Measurements from ENCODE around the gene CHRND.
"Not testable (repeated sequence)": the region's sequence is repeated elsewhere in the genome, so short reads cannot be mapped to it uniquely, and the experiment has no call there.

The CHRND gene

GRCh38 chr2:232569541-232569940 lies 43.6 kb downstream of the CHRND start:
- Histone ChIP-seq H3K9ac (ENCODE audit: low read depth, low read length) (no peak overlapping the region), H3K4me1 (ENCODE audit: insufficient read depth, low read length) (no peaks in the 10 kb centered on the region), H3K36me3 (ENCODE audit: insufficient read depth, low read length) (peaks cover 42% of the 10 kb centered on the region), H3K9me3 (ENCODE audit: control insufficient read depth, insufficient read depth, low read length) (no peaks in the 10 kb centered on the region)

DNA sequence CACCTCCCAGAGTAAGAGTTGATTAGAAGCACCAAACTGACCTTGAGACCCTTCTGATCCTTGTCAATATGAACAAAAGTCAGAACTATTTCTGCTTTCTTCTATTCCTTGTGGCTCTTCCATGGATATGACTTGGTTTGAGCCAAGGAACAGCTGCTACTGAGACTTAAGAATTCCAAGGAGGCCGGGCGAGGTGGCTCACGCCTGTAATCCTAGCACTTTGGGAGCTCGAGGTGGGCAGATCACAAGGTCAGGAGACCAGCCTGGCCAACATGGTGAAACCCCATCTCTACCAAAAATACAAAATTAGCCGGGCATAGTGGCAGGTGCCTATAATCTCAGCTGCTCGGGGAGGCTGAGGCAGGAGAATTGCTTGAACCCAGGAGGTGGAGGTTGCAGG lies 44.5 kb downstream of the CHRND start:
- H3K36me3 ChIP-seq (ENCODE audit: insufficient read depth, low read length): peaks cover 39% of the 10 kb centered on the region
- H3K9me3 ChIP-seq (ENCODE audit: control insufficient read depth, insufficient read depth, low read length); H3K4me1 ChIP-seq (ENCODE audit: insufficient read depth, low read length); H3K9ac ChIP-seq (ENCODE audit: low read depth, low read length): not testable (repeated sequence)

DNA sequence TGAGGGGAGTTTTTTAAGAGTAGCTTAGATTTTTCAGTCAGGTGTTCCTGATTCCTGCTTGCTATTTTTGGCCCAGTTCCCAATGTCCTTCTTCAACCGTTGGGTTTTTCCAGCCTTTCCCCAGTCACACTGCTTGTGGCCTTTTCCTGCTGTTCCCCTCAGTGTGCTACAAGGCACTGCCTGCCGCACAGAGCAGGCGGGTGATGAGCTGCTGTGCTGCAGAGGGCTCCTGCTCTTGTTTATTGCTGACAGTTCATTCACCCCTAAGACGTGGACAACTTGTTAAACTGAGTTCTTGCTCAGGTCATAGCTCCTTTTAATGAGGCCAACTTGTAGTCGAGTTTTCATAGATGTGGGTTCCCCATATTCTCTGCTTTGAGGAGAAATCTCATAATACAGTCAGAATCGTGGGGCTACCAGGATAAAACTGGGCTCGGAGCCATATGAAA lies 45.1 kb downstream of the CHRND start:
- H3K4me1 ChIP-seq (ENCODE audit: insufficient read depth, low read length): no peaks in the 10 kb centered on the region
- peaks cover 39% of the 10 kb centered on the region for H3K36me3 ChIP-seq (ENCODE audit: insufficient read depth, low read length)
- no peaks in the 10 kb centered on the region for H3K9me3 ChIP-seq (ENCODE audit: control insufficient read depth, insufficient read depth, low read length)
- no peak overlapping the region for H3K9ac ChIP-seq (ENCODE audit: low read depth, low read length)

- peaks cover 25% of the 10 kb centered on the region for H3K36me3 ChIP-seq (ENCODE audit: insufficient read depth, low read length)
- H3K9me3 ChIP-seq (ENCODE audit: control insufficient read depth, insufficient read depth, low read length): no peaks in the 10 kb centered on the region
- H3K4me1 ChIP-seq (ENCODE audit: insufficient read depth, low read length): no peaks in the 10 kb centered on the region; the same call in 1 of the 2 replicates
- H3K9ac ChIP-seq (ENCODE audit: low read depth, low read length): no peak overlapping the region
Observed at GRCh38 chr2:232573042-232573441, 47.1 kb downstream of the CHRND start.

- Histone ChIP-seq H3K36me3 (ENCODE audit: insufficient read depth, low read length) (peaks cover 20% of the 10 kb centered on the region), H3K4me1 (ENCODE audit: insufficient read depth, low read length) (no peaks in the 10 kb centered on the region; the same call in 1 of the 2 replicates), H3K9ac (ENCODE audit: low read depth, low read length) (no peak overlapping the region)
Observed at GRCh38 chr2:232573771-232574435, 47.9 kb downstream of the CHRND start.

DNA sequence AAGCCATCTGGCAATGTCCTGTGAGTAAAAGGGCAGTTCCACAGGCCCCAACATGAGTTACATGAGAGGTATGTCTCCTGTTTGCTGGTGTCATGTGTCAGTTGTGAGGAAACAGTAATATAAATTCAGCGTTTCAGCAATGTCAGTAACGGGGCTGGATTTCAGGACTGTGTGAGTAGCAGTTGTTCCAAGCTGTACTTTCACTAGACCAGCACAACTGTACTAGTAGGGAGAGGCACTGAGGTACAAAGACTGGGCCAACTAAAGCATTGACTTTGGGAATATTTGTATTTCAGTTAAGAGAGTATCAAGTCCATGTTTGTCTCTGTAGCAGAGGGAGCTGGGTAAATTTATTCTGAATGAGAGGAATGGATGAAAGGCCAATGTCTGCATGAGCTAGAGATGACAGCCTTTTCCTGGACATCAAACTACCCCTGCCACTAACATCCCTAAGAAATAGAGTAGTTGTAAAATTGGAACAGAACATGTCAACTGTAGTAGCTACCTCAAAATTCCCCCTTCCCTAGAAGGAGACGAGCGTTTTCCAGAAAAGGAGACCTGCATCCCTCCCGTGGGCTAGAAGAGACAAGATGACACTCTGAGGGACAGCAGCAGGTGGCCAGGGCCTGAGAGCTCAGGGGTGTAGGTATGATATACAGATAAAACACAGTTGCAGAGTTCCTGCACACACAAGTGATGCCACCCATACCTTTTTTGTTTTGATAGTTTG lies 48.9 kb downstream of the CHRND start:
- H3K9ac ChIP-seq (ENCODE audit: low read depth, low read length): no peak overlapping the region
- H3K4me1 ChIP-seq (ENCODE audit: insufficient read depth, low read length): no peaks in the 10 kb centered on the region; the same call in 1 of the 2 replicates
- peaks cover 11% of the 10 kb centered on the region for H3K36me3 ChIP-seq (ENCODE audit: insufficient read depth, low read length)
- H3K9me3 ChIP-seq (ENCODE audit: control insufficient read depth, insufficient read depth, low read length): no peaks in the 10 kb centered on the region

More at GRCh38 chr2:232573771-232574435, 47.9 kb downstream of the CHRND start:
- H3K9me3 ChIP-seq (ENCODE audit: control insufficient read depth, insufficient read depth, low read length): no peaks in the 10 kb centered on the region

- H3K4me1 ChIP-seq (ENCODE audit: insufficient read depth, low read length): no peaks in the 10 kb centered on the region; the same call in 1 of the 2 replicates
- H3K9ac ChIP-seq (ENCODE audit: low read depth, low read length): no peak overlapping the region
- H3K9me3 ChIP-seq (ENCODE audit: control insufficient read depth, insufficient read depth, low read length): no peaks in the 10 kb centered on the region
- H3K36me3 ChIP-seq (ENCODE audit: insufficient read depth, low read length): peaks cover 6% of the 10 kb centered on the region
Observed at GRCh38 chr2:232575404-232575746, 49.4 kb downstream of the CHRND start.

GRCh38 chr2:232576995-232577394 lies 51.0 kb downstream of the CHRND start:
- Histone ChIP-seq H3K36me3 (ENCODE audit: insufficient read depth, low read length) (peaks cover 6% of the 10 kb centered on the region), H3K4me1 (ENCODE audit: insufficient read depth, low read length) (no peaks in the 10 kb centered on the region; the same call in 1 of the 2 replicates), H3K9ac (ENCODE audit: low read depth, low read length) (no peak overlapping the region), H3K9me3 (ENCODE audit: control insufficient read depth, insufficient read depth, low read length) (no peaks in the 10 kb centered on the region)

GRCh38 chr2:232577841-232578240 lies 51.9 kb downstream of the CHRND start:
- Histone ChIP-seq H3K4me1 (ENCODE audit: insufficient read depth, low read length) (no peaks in the 10 kb centered on the region; the same call in 1 of the 2 replicates), H3K9me3 (ENCODE audit: control insufficient read depth, insufficient read depth, low read length) (no peaks in the 10 kb centered on the region), H3K36me3 (ENCODE audit: insufficient read depth, low read length) (peaks cover 4% of the 10 kb centered on the region), H3K9ac (ENCODE audit: low read depth, low read length) (no peak overlapping the region)

- no peak overlapping the region for H3K9ac ChIP-seq (ENCODE audit: low read depth, low read length)
- H3K4me1 ChIP-seq (ENCODE audit: insufficient read depth, low read length): no peaks in the 10 kb centered on the region; the same call in 1 of the 2 replicates
- no peaks in the 10 kb centered on the region; the same call in none of the 2 replicates for H3K36me3 ChIP-seq (ENCODE audit: insufficient read depth, low read length)
- no peaks in the 10 kb centered on the region for H3K9me3 ChIP-seq (ENCODE audit: control insufficient read depth, insufficient read depth, low read length)
Observed at GRCh38 chr2:232578626-232579025, 52.7 kb downstream of the CHRND start.

DNA sequence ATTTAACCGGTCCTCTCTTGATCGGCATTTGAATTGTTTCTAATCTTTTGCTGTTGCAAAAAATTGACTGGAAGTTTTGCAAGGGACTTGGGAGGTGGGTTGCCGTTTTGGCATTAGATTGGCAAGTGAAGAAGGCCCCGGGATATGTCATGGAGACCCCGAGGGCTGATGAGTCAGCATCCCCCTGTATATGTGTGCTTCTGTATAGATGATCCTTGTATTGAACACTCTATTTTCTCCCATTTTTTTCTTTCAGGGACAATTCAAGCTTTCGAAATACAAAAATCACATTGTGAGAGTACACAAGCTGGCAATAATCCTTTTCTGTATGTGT lies 54.7 kb downstream of the CHRND start:
- H3K36me3 ChIP-seq (ENCODE audit: insufficient read depth, low read length): no peaks in the 10 kb centered on the region; the same call in 1 of the 2 replicates
- no peaks in the 10 kb centered on the region for H3K9me3 ChIP-seq (ENCODE audit: control insufficient read depth, insufficient read depth, low read length)
- H3K4me1 ChIP-seq (ENCODE audit: insufficient read depth, low read length): no peaks in the 10 kb centered on the region; the same call in 1 of the 2 replicates
- H3K9ac ChIP-seq (ENCODE audit: low read depth, low read length): no peak overlapping the region

- H3K36me3 ChIP-seq (ENCODE audit: insufficient read depth, low read length): no peaks in the 10 kb centered on the region; the same call in 1 of the 2 replicates
- H3K9ac ChIP-seq (ENCODE audit: low read depth, low read length): no peak overlapping the region
Observed at GRCh38 chr2:232581725-232582124, 55.8 kb downstream of the CHRND start.

GRCh38 chr2:232584238-232584637 lies 58.3 kb downstream of the CHRND start:
- Histone ChIP-seq H3K9me3 (ENCODE audit: control insufficient read depth, insufficient read depth, low read length) (no peaks in the 10 kb centered on the region), H3K4me1 (ENCODE audit: insufficient read depth, low read length) (peaks cover 8% of the 10 kb centered on the region; the same call in 1 of the 2 replicates), H3K9ac (ENCODE audit: low read depth, low read length) (no peak overlapping the region), H3K36me3 (ENCODE audit: insufficient read depth, low read length) (no peaks in the 10 kb centered on the region; the same call in 1 of the 2 replicates)

More at GRCh38 chr2:232581725-232582124, 55.8 kb downstream of the CHRND start:
- Histone ChIP-seq H3K4me1 (ENCODE audit: insufficient read depth, low read length) (peaks cover under 1% of the 10 kb centered on the region; the same call in 1 of the 2 replicates), H3K9me3 (ENCODE audit: control insufficient read depth, insufficient read depth, low read length) (no peaks in the 10 kb centered on the region)

All from ES-I3 (cell line).